GM21825 (cell line): ENCODE data around the gene ZFYVE27.

Experiments
- ATAC-seq: cut with Tn5 transposase; IDR thresholded peaks from one replicate; pipeline ENCODE4 v1.9.1; 2021; ENCODE audit warnings: mild to moderate bottlenecking, moderate library complexity; ENCODE audit not compliant: unreplicated experiment

Gene ZFYVE27

DNA sequence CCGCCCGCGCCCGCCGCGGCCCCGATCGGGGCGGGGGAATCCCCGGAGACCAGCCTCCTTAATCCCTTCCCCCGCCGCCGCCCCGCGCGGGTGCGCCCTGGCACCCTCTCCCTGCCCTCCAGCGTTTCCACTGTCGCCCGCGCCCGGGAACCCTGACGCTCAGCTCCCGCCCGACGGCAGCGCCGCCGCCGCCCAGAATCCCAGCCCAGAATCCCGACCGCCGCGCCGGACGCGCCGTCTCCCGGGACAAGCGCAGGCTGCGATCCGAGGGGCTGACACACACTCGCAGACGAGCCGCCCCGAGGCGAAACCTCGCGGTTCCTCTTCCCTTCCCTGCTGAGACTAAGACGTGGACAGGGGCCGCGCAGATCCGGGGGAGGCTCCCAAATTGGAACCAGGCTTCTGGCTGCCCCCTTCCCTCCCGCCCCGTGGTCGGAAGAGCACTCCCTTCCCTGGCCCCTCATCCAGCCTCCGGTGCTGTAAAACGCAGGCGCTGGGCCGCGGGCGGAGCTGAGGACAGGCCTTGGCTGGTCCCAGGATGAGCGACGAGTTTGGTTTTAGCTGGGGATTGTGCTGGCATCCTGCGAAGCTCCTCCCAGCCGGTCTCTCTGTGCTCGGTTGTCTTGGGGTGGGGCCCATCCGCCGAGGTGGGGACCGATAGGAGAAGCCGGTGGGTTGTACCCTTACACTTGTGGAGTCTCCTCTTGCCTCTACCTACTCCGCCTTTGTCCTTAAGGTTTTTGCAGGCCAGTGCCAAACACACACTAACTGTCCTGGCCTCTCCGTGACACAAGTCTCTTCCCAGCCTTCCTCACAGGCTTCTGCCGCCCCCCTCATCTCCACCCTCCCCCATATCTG lies 22.3 kb upstream of the ZFYVE27 start:
- ATAC-seq: peak; percentile 34

GRCh38 chr10:97715259-97715874 lies 21.6 kb upstream of the ZFYVE27 start:
- no peak for ATAC-seq

DNA sequence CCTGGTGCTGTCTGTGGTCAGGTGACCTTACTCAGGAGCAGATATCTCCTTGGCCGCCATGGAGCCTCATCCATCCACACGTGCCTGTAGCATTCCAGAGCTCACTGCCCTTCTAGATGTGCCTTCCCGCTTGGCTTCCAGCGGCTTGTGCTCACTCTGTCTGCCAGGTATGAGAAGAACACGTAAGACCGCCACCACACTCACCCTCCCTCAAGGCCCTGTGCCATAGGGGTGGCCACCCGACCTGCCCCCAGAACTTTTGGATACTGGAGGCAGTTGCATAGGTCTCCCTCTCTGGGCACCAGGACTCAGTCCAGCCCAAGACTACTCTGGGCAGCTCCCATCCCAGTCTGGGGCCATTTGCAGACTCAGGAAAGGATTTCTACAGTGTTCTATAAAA lies 19.3 kb upstream of the ZFYVE27 start:
- no peak for ATAC-seq

DNA sequence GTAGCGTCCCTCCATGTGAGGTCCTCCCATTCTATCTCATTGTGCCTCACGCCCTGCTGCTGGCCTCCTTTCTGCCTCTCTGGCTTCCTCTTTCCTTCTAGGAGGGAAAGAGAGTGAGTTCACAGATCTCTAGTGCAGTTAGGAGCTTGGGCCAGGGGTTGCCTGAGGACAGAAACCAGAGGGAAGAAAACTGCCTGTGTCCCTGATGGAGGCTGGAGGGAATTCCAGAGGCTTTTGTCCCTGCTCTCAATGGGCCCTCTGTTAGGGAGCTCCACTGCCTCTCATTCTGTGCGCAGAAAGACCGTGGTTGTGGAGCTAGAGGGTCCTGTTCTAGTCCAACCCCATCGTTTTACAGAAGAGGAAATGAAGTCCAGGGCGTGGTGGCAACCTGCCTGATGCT lies 18.8 kb upstream of the ZFYVE27 start:
- ATAC-seq: no peak

GRCh38 chr10:97718659-97719142 lies 18.2 kb upstream of the ZFYVE27 start:
- no peak for ATAC-seq

DNA sequence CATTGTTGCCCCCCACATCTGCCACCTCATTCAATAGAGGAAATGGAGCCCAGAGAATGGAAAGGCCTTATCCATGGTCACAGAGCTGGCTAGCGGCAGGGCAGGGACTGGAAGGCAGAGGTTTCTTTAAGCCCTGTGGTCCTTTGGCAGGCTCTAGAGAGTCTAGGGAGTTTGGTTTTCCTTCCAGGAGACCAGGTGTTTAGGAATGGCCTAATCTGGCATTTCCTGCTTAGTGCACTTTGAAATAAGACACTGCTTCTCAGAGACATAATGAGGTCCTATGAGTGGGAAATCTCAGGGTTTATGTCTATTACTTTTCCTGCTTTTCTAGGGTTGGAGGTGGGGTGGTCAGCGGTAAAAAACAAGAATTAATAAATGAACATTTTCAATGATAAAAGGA lies 17.3 kb upstream of the ZFYVE27 start:
- no peak for ATAC-seq

GRCh38 chr10:97721871-97722780 lies 14.8 kb upstream of the ZFYVE27 start:
- ATAC-seq: no peak

GRCh38 chr10:97723001-97723400 lies 13.9 kb upstream of the ZFYVE27 start:
- ATAC-seq: no peak

DNA sequence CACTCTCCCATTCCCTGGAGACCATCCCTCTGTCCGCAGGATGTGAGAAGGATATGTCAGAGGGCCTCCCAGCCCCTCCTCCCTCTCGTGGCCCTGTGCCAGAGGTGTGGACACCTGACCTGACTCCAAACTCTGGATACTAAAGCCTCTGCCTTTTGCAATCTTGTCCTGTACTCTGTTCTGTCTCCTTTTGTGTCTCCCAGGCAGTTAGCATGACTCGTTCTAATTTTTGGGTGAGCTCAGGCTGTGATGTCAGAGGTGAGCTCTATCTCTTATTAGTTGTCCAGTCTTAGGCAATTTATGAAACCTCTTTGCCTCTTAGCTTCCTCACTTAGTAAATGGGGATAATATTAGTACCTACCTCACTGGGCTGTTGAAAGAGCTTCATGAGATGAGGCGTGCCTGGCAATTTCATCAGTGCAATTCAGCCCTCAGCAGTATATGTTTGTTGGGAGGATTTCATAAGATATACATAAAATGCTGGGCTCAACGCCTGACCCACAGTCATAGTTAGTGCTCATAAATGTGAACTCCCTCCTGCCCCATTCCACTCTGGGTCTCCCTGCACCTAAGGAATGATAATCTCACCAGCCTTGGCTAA lies 12.5 kb upstream of the ZFYVE27 start:
- ATAC-seq: no peak

- no peak for ATAC-seq
Observed at GRCh38 chr10:97726636-97727178, 10.2 kb upstream of the ZFYVE27 start.

DNA sequence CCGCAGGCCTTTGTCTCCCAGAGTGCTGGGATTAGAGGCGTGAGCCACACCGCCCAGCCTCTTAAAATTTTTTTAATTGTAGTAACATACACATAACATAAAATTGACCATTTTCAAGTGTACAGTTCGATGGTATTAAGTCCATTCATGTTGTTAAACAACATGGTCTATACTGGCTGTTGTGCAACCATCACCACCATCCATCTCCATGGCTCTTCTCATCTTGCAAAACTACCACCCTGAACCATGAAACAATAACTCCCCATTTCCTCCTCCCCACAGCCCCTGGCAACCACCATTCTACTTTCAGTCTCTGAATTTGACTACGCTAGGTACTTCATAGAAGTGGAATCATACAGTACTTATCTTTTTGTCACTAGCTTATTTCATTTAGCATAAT lies 7.9 kb upstream of the ZFYVE27 start:
- no peak for ATAC-seq

DNA sequence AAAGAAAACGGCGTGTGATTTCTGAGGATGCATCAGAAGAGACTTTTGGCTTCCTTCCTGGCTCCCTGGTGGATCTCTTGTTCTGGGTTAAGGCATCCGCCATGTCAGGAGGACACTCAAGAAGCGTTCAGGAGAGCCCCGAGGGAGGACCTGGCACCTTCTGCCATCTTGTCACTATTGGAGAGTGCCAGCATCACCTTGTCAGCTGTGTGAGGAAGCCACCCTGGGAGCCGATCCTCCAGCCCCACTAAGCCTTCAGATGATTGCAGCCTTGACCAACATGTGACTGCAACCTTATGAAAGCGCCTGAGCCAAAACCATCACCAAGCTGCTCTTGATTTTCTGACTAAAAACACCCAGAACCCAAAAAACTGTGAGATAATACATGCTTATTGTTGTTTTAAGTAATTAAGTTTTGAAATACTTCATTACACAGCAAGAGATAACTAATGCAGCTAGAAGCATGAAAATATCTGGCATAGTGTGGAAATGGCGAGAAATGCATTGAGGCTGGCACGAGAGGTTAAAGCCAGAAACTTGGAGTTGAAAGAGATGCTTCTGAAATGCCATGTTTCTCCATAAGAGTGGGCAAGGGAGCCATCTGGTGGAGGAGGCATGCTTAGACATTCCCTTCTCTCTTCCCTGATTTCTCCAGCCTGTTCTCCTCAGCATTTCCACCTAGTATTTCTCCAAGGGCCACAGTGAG lies 5.4 kb upstream of the ZFYVE27 start:
- peak; percentile 41 for ATAC-seq

GRCh38 chr10:97732052-97732359 lies 4.9 kb upstream of the ZFYVE27 start:
- no peak for ATAC-seq

- ATAC-seq: no peak
Observed at GRCh38 chr10:97733256-97733655, 3.7 kb upstream of the ZFYVE27 start.

GRCh38 chr10:97734021-97734420 lies 2.9 kb upstream of the ZFYVE27 start:
- no peak for ATAC-seq

DNA sequence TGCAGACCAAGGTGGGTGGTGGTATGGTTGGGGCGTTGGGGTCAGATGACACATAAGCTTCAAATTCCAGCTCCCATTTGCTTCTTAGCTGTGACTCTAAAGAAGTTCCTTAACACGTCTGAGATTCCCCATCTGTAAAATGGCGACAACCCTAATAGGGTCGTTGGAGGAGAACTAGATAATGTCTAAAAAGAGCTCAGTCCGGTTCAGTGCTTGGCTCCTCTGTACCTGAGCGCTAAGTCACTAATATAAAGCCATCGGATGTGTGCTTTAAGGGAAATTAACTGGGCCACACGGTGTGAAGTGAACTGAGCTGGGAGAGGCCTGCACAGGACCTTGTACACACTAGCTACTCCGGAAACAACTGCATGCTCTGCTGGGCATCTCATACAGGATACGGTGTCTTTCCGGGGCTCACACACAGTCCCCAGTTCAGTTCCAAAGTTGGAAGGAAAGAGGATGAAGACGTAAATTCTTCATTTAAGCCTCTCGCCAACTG lies 476 bp upstream of the ZFYVE27 start:
- peak; percentile 14 for ATAC-seq

GRCh38 chr10:97737770-97738265 lies 890 bp downstream of the ZFYVE27 start:
- ATAC-seq: no peak

GRCh38 chr10:97738616-97739015 lies 1.7 kb downstream of the ZFYVE27 start:
- no peak for ATAC-seq

- ATAC-seq: no peak
Observed at GRCh38 chr10:97740613-97741012, 3.7 kb downstream of the ZFYVE27 start.
